ENCODE measurements around the gene TLE7.

Gene TLE7

GRCh38 chr16:71399801-71400563 is 41.9 kb downstream of the TLE7 start:
- no peaks in the 10 kb centered on the region for H3K4me1 Mint-ChIP-seq
- H3K27ac Mint-ChIP-seq, result no peak overlapping the region
- no peak for DNase-seq
- no peaks in the 10 kb centered on the region for H3K36me3 Mint-ChIP-seq
- peaks cover 6% of the 10 kb centered on the region for H3K27me3 Mint-ChIP-seq
- H3K9me3 Mint-ChIP-seq, result no peaks in the 10 kb centered on the region
- no peak overlapping the region for H3K4me3 Mint-ChIP-seq
- CTCF ChIA-PET, result interaction anchor here (0.7 kb wide), 1 partner anchor 1585 kb away, joined by 3 read pairs; no protein-coding TSS in a partner anchor

GRCh38 chr16:71396594-71396993 is 45.3 kb downstream of the TLE7 start:
- CTCF ChIA-PET, result no interaction called here
- Mint-ChIP-seq H3K4me1 (no peaks in the 10 kb centered on the region), H3K27me3 (peaks cover 10% of the 10 kb centered on the region), H3K36me3 (no peaks in the 10 kb centered on the region), H3K4me3 (no peak overlapping the region), H3K9me3 (no peaks in the 10 kb centered on the region), H3K27ac (no peak overlapping the region)
- DNase-seq, result no peak

GRCh38 chr16:71389330-71389729 is 52.5 kb downstream of the TLE7 start:
- DNase-seq, result no peak
- Mint-ChIP-seq H3K27me3 (peaks cover 24% of the 10 kb centered on the region), H3K4me3 (no peak overlapping the region), H3K36me3 (no peaks in the 10 kb centered on the region), H3K9me3 (peaks cover 4% of the 10 kb centered on the region), H3K27ac (no peak overlapping the region), H3K4me1 (peaks cover 3% of the 10 kb centered on the region)
- CTCF ChIA-PET, result no interaction called here

GRCh38 chr16:71387045-71387871 is 54.6 kb downstream of the TLE7 start:
- peaks cover 20% of the 10 kb centered on the region for H3K27me3 Mint-ChIP-seq
- peaks cover 3% of the 10 kb centered on the region for H3K4me1 Mint-ChIP-seq
- no peak overlapping the region for H3K27ac Mint-ChIP-seq
- DNase-seq, result no peak
- no peaks in the 10 kb centered on the region for H3K36me3 Mint-ChIP-seq
- H3K9me3 Mint-ChIP-seq, result peaks cover 4% of the 10 kb centered on the region
- no peak overlapping the region for H3K4me3 Mint-ChIP-seq
- CTCF ChIA-PET, result no interaction called here

GRCh38 chr16:71384073-71384724 is 57.7 kb downstream of the TLE7 start:
- H3K4me1 Mint-ChIP-seq, result peaks cover 3% of the 10 kb centered on the region
- CTCF ChIA-PET, result interaction anchor here (0.6 kb wide), 1 partner anchor 533 kb away, joined by 3 read pairs; no protein-coding TSS in a partner anchor
- H3K27me3 Mint-ChIP-seq, result peaks cover 20% of the 10 kb centered on the region
- no peaks in the 10 kb centered on the region for H3K36me3 Mint-ChIP-seq
- DNase-seq, result no peak
- H3K9me3 Mint-ChIP-seq, result peaks cover 4% of the 10 kb centered on the region
- no peak overlapping the region for H3K4me3 Mint-ChIP-seq
- H3K27ac Mint-ChIP-seq, result no peak overlapping the region

GRCh38 chr16:71383054-71383773 is 58.6 kb downstream of the TLE7 start:
- no peak for DNase-seq
- Mint-ChIP-seq H3K27ac (no peak overlapping the region), H3K4me1 (peaks cover 3% of the 10 kb centered on the region), H3K9me3 (peaks cover 4% of the 10 kb centered on the region), H3K27me3 (peaks cover 20% of the 10 kb centered on the region), H3K36me3 (no peaks in the 10 kb centered on the region), H3K4me3 (no peak overlapping the region)
- CTCF ChIA-PET, result interaction anchor here (0.6 to 2.1 kb wide), 2 partner anchors 29 to 534 kb away, joined by 3 to 15 read pairs; no protein-coding TSS in a partner anchor

- Mint-ChIP-seq H3K9me3 (peaks cover 7% of the 10 kb centered on the region), H3K4me1 (no peaks in the 10 kb centered on the region), H3K4me3 (no peak overlapping the region), H3K36me3 (no peaks in the 10 kb centered on the region), H3K27ac (no peak overlapping the region), H3K27me3 (peaks cover 15% of the 10 kb centered on the region)
- CTCF ChIA-PET, result no interaction called here
- no peak for DNase-seq
Measured at GRCh38 chr16:71380831-71381230, 61.0 kb downstream of the TLE7 start.

Measured in activated naive CD4-positive, alpha-beta T cell treated with anti-CD3 and anti-CD28 coated beads, Interleukin-2, amount 10 ng/mL, durations not matched to agents 7 days and 5 days (primary cell).